Measurements from ENCODE around the gene CBX6.

GRCh38 chr22:38911434-38911833, 39.4 kb upstream of the CBX6 start:
- no peak for TF ChIP-seq POLR2AphosphoS5 (IDR thresholded peaks at IDR 0.05; ENCODE audit: low read depth, low read length)
- no peak for TF ChIP-seq SIN3A (IDR thresholded peaks at IDR 0.05; ENCODE audit: borderline replicate concordance, insufficient read depth, low read length)
- TF ChIP-seq REST (IDR thresholded peaks at IDR 0.05; ENCODE audit: insufficient read depth in 1 of 2, low read depth in 2 of 2, low read length in 2 of 2), result no peak

Data from PFSK-1 (cell line).